ENCODE data around the gene NDP.

NDP gene

DNA sequence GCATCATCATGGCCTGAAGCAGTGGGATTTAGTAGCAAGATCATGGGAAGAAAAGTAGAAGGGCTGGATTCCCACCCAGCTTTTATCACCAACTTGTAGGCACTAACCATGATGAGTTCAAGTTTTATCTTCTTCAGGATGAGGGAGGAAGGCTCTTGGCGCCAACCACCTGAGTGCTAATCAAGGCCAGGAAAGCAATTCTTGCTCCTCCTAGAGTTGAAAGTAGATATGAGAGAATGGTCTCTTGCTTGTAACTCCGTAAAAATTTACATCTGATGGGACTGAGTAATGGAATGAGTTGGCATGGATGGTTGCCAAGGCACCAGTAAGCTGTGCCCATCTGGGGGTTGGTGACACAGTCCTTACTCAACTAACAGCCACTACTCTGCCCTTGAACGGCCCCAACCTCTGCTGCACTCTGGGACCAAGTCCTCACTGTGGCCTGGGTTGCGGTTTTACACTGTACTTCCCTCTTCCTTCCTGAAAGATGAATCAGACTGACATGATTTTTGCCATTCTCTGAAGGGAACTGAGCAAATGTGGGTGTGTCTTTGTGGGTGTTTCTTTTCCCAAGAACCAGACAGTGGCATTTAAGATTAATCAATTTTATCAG, 39.4 kb upstream of the NDP start:
- TF ChIP-seq, protein P1, sequence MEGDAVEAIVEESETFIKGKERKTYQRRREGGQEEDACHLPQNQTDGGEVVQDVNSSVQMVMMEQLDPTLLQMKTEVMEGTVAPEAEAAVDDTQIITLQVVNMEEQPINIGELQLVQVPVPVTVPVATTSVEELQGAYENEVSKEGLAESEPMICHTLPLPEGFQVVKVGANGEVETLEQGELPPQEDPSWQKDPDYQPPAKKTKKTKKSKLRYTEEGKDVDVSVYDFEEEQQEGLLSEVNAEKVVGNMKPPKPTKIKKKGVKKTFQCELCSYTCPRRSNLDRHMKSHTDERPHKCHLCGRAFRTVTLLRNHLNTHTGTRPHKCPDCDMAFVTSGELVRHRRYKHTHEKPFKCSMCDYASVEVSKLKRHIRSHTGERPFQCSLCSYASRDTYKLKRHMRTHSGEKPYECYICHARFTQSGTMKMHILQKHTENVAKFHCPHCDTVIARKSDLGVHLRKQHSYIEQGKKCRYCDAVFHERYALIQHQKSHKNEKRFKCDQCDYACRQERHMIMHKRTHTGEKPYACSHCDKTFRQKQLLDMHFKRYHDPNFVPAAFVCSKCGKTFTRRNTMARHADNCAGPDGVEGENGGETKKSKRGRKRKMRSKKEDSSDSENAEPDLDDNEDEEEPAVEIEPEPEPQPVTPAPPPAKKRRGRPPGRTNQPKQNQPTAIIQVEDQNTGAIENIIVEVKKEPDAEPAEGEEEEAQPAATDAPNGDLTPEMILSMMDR (IDR thresholded peaks at IDR 0.05; ENCODE audit: borderline replicate concordance, control extremely low read depth, extremely low read depth, insufficient read depth, missing control alignments), result no peak
- in situ Hi-C loops (cut with MboI; ENCODE audit: low sequenced_read_pairs, unreplicated experiment), result no loop called here
- no peak for DNase-seq (ENCODE audit: low spot score)

GRCh38 chrX:44011506-44011905, 38.3 kb upstream of the NDP start:
- in situ Hi-C loops (cut with MboI; ENCODE audit: low sequenced_read_pairs, unreplicated experiment), result no loop called here
- DNase-seq (ENCODE audit: low spot score), result no peak
- TF ChIP-seq, protein P1 (IDR thresholded peaks at IDR 0.05; ENCODE audit: borderline replicate concordance, control extremely low read depth, extremely low read depth, insufficient read depth, missing control alignments), result no peak

DNA sequence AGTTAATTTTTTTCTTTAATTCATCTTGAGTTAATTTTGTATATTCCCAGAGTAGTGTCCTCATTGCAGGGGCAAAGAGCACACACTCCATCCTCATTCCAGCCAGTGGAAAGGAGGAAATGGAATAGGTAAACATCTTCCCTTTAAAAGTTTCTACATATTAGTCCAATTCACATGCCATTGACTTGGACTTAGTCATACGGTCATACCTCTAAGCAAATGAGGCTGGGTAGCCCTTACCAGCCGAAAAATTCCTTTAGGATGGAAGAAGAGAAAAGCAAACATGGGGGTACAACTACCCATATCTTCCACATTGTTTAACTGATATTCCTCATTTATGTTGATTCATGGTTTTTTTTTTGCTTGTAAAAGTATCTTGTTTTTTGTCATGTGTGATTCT, 37.4 kb upstream of the NDP start:
- in situ Hi-C loops (cut with MboI; ENCODE audit: low sequenced_read_pairs, unreplicated experiment), result no loop called here
- TF ChIP-seq, protein P1 (IDR thresholded peaks at IDR 0.05; ENCODE audit: borderline replicate concordance, control extremely low read depth, extremely low read depth, insufficient read depth, missing control alignments), result no peak
- DNase-seq (ENCODE audit: low spot score), result no peak

DNA sequence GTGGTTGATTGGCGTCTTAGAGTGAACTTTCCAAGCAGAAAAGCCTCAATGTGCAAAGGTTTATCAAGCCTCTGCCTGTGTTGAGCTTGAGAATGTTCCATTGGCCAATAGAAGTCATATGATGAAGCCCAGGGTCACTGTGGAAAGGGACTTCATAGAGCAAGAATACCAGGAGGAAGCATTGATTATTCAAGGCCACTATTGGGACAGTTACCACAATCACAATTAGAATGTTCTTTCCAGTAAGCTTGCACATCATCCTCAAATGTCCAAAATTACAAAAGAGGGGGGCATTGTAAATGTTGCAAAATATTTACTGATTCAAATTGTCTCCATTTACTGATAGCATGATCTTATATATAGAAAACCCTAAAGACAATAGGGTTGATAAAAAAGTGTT, 32.9 kb upstream of the NDP start:
- in situ Hi-C loops (cut with MboI; ENCODE audit: low sequenced_read_pairs, unreplicated experiment), result no loop called here

DNA sequence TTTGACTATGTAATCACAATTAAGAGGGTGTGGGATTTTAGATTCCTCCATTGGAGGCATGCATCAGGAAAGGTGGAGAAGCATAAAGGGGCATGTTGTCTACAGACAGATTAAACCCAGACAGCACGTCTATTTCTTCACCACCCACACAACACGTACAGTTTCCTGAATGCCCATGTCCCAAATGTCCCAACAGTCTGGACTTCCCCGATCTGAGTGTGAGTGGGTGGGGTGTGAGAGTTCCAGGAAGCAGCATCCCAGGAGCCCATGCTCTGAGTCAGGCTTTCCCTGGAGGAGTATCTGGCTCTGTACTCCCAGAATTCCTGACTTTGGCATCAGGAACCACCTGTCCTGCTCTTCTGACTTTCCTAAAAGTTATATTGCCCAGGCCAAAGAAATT, 30.8 kb upstream of the NDP start:
- in situ Hi-C loops (cut with MboI; ENCODE audit: low sequenced_read_pairs, unreplicated experiment), result no loop called here
- no peak for DNase-seq (ENCODE audit: low spot score)
- TF ChIP-seq, protein P1 (IDR thresholded peaks at IDR 0.05; ENCODE audit: borderline replicate concordance, control extremely low read depth, extremely low read depth, insufficient read depth, missing control alignments), result no peak

More for the DNA sequence above, 32.9 kb upstream of the NDP start:
- TF ChIP-seq, protein P1 (IDR thresholded peaks at IDR 0.05; ENCODE audit: borderline replicate concordance, control extremely low read depth, extremely low read depth, insufficient read depth, missing control alignments), result no peak
- no peak for DNase-seq (ENCODE audit: low spot score)

GRCh38 chrX:44002567-44002966, 29.4 kb upstream of the NDP start:
- no peak for DNase-seq (ENCODE audit: low spot score)
- in situ Hi-C loops (cut with MboI; ENCODE audit: low sequenced_read_pairs, unreplicated experiment), result no loop called here

More at GRCh38 chrX:44002567-44002966, 29.4 kb upstream of the NDP start:
- TF ChIP-seq, protein P1 (IDR thresholded peaks at IDR 0.05; ENCODE audit: borderline replicate concordance, control extremely low read depth, extremely low read depth, insufficient read depth, missing control alignments), result no peak

All from GM13976 (cell line).